A549 treated with Mapracorat at 1 μM for 4 hours (cell line): ENCODE results near the gene ZNF445. TPM values are rescaled to one million over a fixed set of nuclear protein-coding genes. Genes with fewer than 3 reads are reported as not detected.

ENCODE experiments used
- total RNA-seq: library from RNA; stranded (reverse); fragments of 200-300 nt; extraction: Qiagen RNA extraction; gene quantifications from 5 replicates; pipeline ENCODE4 v1.2.3, GENCODE V29; 2022

ZNF445 gene
- total RNA-seq, result 2.3 to 2.7 TPM (median 2.6 TPM) in 5 replicates

GRCh38 chr3:44477312-44478030 lies at the start of gene ZNF445:
ZNF445 (minus strand) TSS chr3:44477670; CDS start chr3:44455549, 22,121 bp downstream.

Other genes starting within 250 kb of the ZNF445 start
- gene TOPAZ1, start 235.8 kb downstream of the ZNF445 start, total RNA-seq, result not detected in 5 replicates
- gene TCAIM, start 138.9 kb downstream of the ZNF445 start, total RNA-seq, result 6.8 to 8.5 TPM (median 7.6 TPM) in 5 replicates
- not detected in 5 replicates for gene ZKSCAN7, start 77.5 kb upstream of the ZNF445 start, total RNA-seq
- not detected in 5 replicates for gene ZNF660, start 107.3 kb upstream of the ZNF445 start, total RNA-seq
- gene ZNF197, start 147.4 kb upstream of the ZNF445 start, total RNA-seq, result 1.4 to 2.1 TPM (median 1.6 TPM) in 5 replicates
- 5.0 to 7.1 TPM (median 5.3 TPM) in 5 replicates for gene ZNF35, start 171.1 kb upstream of the ZNF445 start, total RNA-seq
- gene ZNF502, start 235.0 kb upstream of the ZNF445 start, total RNA-seq, result 1.6 to 2.3 TPM (median 1.6 TPM) in 5 replicates